ENCODE results near the gene SLC35A1. TPM values are rescaled to one million over a fixed set of nuclear protein-coding genes. Genes with fewer than 3 reads are reported as not detected.

Gene SLC35A1
- polyA plus RNA-seq, 1 donor from 2014 or later, result 76.1 TPM

DNA sequence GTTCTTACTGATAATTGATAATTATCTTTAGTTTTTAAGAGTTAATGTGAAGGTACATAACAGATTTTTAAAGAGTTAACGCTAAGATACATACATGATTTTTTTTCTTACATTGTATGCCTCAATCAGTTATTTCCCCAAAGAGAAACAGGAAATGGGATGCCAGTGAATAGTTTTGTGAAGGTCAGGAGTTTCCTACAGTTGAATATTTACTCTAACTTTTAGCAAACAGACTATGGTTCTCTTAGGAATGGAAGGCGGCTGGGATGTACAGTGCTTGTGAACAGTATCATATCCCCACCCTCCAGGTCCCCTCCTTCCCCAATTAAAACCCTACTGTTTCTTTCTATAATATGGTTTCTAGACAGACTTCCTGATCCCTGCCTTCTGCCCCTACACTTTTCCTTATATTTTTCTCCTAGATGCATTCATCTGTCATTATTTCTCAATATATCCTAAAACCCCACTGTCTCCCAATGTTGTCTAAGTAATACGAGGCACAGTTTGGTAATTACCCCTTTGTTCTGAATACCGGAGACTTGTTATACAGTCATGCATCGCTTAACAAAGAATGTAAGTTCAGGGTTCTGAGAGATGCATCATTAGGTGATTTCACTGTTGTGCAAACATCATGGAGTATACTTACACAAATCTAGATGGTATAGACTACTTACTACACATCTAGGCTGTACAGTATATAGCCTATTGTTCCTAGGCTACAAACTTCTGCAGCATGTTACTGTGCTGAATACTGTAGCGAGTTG is 29.2 kb downstream of the SLC35A1 start:
- TF ChIP-seq SMC3 (conservative IDR thresholded peaks at IDR 0.05; ENCODE audit: poor library complexity) (no peak), MXI1 (conservative IDR thresholded peaks at IDR 0.05; ENCODE audit: poor library complexity, severe bottlenecking) (no peak), EP300 (conservative IDR thresholded peaks at IDR 0.05; ENCODE audit: poor library complexity, severe bottlenecking) (no peak), POLR2AphosphoS5 (IDR thresholded peaks at IDR 0.05) (no peak), EZH2 (IDR thresholded peaks at IDR 0.05; ENCODE audit: borderline replicate concordance, insufficient read depth, low read length, poor library complexity, severe bottlenecking) (no peak), RAD21 (conservative IDR thresholded peaks at IDR 0.05) (no peak)
- TF ChIP-seq, protein P1, sequence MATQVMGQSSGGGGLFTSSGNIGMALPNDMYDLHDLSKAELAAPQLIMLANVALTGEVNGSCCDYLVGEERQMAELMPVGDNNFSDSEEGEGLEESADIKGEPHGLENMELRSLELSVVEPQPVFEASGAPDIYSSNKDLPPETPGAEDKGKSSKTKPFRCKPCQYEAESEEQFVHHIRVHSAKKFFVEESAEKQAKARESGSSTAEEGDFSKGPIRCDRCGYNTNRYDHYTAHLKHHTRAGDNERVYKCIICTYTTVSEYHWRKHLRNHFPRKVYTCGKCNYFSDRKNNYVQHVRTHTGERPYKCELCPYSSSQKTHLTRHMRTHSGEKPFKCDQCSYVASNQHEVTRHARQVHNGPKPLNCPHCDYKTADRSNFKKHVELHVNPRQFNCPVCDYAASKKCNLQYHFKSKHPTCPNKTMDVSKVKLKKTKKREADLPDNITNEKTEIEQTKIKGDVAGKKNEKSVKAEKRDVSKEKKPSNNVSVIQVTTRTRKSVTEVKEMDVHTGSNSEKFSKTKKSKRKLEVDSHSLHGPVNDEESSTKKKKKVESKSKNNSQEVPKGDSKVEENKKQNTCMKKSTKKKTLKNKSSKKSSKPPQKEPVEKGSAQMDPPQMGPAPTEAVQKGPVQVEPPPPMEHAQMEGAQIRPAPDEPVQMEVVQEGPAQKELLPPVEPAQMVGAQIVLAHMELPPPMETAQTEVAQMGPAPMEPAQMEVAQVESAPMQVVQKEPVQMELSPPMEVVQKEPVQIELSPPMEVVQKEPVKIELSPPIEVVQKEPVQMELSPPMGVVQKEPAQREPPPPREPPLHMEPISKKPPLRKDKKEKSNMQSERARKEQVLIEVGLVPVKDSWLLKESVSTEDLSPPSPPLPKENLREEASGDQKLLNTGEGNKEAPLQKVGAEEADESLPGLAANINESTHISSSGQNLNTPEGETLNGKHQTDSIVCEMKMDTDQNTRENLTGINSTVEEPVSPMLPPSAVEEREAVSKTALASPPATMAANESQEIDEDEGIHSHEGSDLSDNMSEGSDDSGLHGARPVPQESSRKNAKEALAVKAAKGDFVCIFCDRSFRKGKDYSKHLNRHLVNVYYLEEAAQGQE (IDR thresholded peaks at IDR 0.05; ENCODE audit: borderline replicate concordance), result no peak
- TF ChIP-seq, protein P2, sequence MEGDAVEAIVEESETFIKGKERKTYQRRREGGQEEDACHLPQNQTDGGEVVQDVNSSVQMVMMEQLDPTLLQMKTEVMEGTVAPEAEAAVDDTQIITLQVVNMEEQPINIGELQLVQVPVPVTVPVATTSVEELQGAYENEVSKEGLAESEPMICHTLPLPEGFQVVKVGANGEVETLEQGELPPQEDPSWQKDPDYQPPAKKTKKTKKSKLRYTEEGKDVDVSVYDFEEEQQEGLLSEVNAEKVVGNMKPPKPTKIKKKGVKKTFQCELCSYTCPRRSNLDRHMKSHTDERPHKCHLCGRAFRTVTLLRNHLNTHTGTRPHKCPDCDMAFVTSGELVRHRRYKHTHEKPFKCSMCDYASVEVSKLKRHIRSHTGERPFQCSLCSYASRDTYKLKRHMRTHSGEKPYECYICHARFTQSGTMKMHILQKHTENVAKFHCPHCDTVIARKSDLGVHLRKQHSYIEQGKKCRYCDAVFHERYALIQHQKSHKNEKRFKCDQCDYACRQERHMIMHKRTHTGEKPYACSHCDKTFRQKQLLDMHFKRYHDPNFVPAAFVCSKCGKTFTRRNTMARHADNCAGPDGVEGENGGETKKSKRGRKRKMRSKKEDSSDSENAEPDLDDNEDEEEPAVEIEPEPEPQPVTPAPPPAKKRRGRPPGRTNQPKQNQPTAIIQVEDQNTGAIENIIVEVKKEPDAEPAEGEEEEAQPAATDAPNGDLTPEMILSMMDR (IDR thresholded peaks at IDR 0.05; ENCODE audit: poor library complexity, severe bottlenecking), result no peak
- H3K9me3 ChIP-seq (ENCODE audit: low read length), result no peaks in the 10 kb centered on the region

DNA sequence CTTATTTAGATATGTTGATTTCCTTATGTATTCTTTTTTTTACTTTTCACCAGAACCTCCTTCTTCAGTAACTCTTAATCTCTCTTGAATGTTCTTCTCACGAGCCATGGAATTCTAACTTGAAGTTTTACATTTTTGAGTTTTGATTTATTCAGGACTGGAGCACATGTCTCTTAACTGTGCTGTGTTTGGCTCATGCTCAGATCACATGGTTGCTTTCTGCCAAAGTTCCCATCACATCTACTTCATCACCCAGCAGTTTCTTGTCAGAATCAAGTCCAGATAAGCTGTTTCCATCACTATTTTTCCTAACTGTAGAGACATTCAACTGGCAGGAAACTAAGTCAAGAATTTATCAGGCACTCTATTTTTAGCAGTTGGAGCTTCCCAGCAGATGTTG is 31.7 kb downstream of the SLC35A1 start:
- Histone ChIP-seq H3K36me3 (ENCODE audit: insufficient read depth, low read length) (peaks cover 5% of the 10 kb centered on the region), H2AFZ (ENCODE audit: low read depth, low read length) (no peak overlapping the region), H3K4me3 (ENCODE audit: low read length) (no peak overlapping the region), H3K27ac (ENCODE audit: low read length) (no peak overlapping the region), H3K27me3 (ENCODE audit: insufficient read depth, low read depth, low read length) (no peaks in the 10 kb centered on the region), H3F3A (ENCODE audit: insufficient read depth, low read length, poor library complexity, severe bottlenecking) (no peaks in the 10 kb centered on the region), H3K9me2 (ENCODE audit: insufficient read depth, low read length) (no peaks in the 10 kb centered on the region), H3K79me2 (replicated peaks; ENCODE audit: insufficient read depth, low read length) (no peaks in the 10 kb centered on the region), H3K4me2 (ENCODE audit: low read length) (no peak overlapping the region), H3K9me3 (ENCODE audit: low read length) (no peaks in the 10 kb centered on the region), H3K9ac (ENCODE audit: low read length) (no peak overlapping the region), H4K20me1 (ENCODE audit: insufficient read depth) (no peaks in the 10 kb centered on the region)
- TF ChIP-seq EZH2 (IDR thresholded peaks at IDR 0.05; ENCODE audit: borderline replicate concordance, insufficient read depth, low read length, poor library complexity, severe bottlenecking) (no peak), EP300 (conservative IDR thresholded peaks at IDR 0.05; ENCODE audit: poor library complexity, severe bottlenecking) (no peak), TAF1 (IDR thresholded peaks at IDR 0.05; ENCODE audit: low read depth) (no peak), RAD21 (conservative IDR thresholded peaks at IDR 0.05) (no peak), POLR2AphosphoS5 (IDR thresholded peaks at IDR 0.05) (no peak), SMC3 (conservative IDR thresholded peaks at IDR 0.05; ENCODE audit: poor library complexity) (no peak), MXI1 (conservative IDR thresholded peaks at IDR 0.05; ENCODE audit: poor library complexity, severe bottlenecking) (no peak)
- TF ChIP-seq, protein P2 (IDR thresholded peaks at IDR 0.05; ENCODE audit: poor library complexity, severe bottlenecking), result no peak
- TF ChIP-seq, protein P1 (IDR thresholded peaks at IDR 0.05; ENCODE audit: borderline replicate concordance), result no peak

More for the DNA sequence above, 29.2 kb downstream of the SLC35A1 start:
- Histone ChIP-seq H3K4me3 (ENCODE audit: low read length) (no peak overlapping the region), H3K36me3 (ENCODE audit: insufficient read depth, low read length) (peaks cover 5% of the 10 kb centered on the region), H3K9me2 (ENCODE audit: insufficient read depth, low read length) (no peaks in the 10 kb centered on the region), H3K27ac (ENCODE audit: low read length) (no peak overlapping the region), H3K79me2 (replicated peaks; ENCODE audit: insufficient read depth, low read length) (no peaks in the 10 kb centered on the region), H2AFZ (ENCODE audit: low read depth, low read length) (no peak overlapping the region), H4K20me1 (ENCODE audit: insufficient read depth) (no peaks in the 10 kb centered on the region), H3F3A (ENCODE audit: insufficient read depth, low read length, poor library complexity, severe bottlenecking) (no peaks in the 10 kb centered on the region), H3K9ac (ENCODE audit: low read length) (no peak overlapping the region), H3K4me2 (ENCODE audit: low read length) (no peak overlapping the region), H3K27me3 (ENCODE audit: insufficient read depth, low read depth, low read length) (no peaks in the 10 kb centered on the region)
